CD4-positive, alpha-beta T cell treated with Interleukin-2 at 100 ng/mL for 4 hours (primary cell): ENCODE data around the gene CAMSAP3.

Source experiments
- DNase-seq: peaks from one replicate; pipeline ENCODE4 v3.0.0-alpha.2; 2020; ENCODE audit warnings: low spot score

Gene CAMSAP3

GRCh38 chr19:7578127-7578526 is 17.5 kb upstream of the CAMSAP3 start:
- no peak for DNase-seq

GRCh38 chr19:7579182-7579581 is 16.5 kb upstream of the CAMSAP3 start:
- DNase-seq: no peak

GRCh38 chr19:7582446-7582845 is 13.2 kb upstream of the CAMSAP3 start:
- no peak for DNase-seq

- no peak for DNase-seq
Measured at GRCh38 chr19:7589822-7590221, 5.8 kb upstream of the CAMSAP3 start.

DNA sequence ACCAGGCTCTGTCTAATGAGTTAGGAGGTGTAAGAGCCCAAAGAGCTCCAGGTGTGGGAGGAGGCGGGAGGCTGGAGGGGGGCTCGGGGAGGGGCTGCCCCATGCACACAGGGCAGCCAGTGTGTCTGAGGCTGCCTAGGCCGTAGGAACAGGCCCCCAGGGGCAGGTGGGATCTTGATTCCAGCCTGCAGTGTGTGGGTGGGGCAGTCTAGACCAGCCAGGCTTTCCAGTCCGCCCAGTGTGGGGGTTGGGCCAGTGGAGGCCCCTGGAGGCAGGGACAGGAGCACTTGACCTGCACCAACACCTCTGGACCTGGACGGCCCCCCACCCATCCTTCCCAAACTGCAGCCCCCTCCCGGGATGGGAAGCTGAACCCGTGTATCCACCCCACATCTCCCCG is 5.4 kb upstream of the CAMSAP3 start:
- no peak for DNase-seq

GRCh38 chr19:7596211-7596937 is 711 bp downstream of the CAMSAP3 start:
- DNase-seq: no peak

- DNase-seq: no peak
Measured at GRCh38 chr19:7597689-7598088, 2.0 kb downstream of the CAMSAP3 start.

- DNase-seq: no peak
Measured at GRCh38 chr19:7598180-7598579, 2.5 kb downstream of the CAMSAP3 start.

- DNase-seq: no peak
Measured at GRCh38 chr19:7600721-7601120, 5.1 kb downstream of the CAMSAP3 start.

GRCh38 chr19:7602240-7602934 is 6.7 kb downstream of the CAMSAP3 start:
- no peak for DNase-seq

- no peak for DNase-seq
Measured at GRCh38 chr19:7602935-7603497, 7.4 kb downstream of the CAMSAP3 start.

DNA sequence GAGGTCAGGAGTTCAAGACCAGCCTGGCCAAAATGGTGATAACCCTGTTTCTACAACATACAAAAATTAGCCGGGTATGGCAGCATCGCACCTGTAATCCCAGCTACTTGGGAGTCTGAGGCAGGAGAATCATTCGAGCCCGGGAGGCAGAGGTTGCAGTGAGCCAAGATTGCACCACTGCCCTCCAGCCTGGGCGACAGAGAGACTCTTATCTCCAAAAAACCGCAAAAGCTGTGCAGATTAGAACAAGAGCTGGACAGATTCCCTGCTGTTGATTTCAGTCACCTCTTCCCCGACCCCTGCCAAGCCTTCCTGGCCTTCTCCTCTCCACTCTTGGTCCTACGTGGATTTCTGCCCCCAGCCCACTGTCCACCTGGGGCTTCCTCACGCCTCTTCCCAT is 8.3 kb downstream of the CAMSAP3 start:
- DNase-seq: no peak

- no peak for DNase-seq
Measured at GRCh38 chr19:7605490-7606222, 10.0 kb downstream of the CAMSAP3 start.

DNA sequence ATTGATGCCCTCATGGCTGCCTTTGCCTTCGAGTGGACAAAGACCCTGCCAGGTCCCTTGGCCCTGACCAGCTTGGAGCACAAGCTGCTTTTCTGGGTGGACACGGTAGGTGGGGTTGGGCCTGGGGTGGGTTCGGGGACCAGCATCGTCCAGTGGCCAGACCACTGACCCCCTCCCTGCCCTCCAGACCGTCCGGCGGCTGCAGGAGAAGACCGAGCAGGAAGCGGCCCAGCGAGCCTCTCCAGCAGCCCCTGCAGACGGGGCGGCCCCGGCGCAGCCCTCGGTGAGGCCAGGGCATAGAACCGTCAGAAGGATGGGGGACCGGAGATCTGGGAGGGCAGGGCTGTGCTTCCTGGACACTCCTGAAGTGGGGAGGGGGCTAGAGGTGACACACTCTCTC is 10.6 kb downstream of the CAMSAP3 start:
- no peak for DNase-seq

DNA sequence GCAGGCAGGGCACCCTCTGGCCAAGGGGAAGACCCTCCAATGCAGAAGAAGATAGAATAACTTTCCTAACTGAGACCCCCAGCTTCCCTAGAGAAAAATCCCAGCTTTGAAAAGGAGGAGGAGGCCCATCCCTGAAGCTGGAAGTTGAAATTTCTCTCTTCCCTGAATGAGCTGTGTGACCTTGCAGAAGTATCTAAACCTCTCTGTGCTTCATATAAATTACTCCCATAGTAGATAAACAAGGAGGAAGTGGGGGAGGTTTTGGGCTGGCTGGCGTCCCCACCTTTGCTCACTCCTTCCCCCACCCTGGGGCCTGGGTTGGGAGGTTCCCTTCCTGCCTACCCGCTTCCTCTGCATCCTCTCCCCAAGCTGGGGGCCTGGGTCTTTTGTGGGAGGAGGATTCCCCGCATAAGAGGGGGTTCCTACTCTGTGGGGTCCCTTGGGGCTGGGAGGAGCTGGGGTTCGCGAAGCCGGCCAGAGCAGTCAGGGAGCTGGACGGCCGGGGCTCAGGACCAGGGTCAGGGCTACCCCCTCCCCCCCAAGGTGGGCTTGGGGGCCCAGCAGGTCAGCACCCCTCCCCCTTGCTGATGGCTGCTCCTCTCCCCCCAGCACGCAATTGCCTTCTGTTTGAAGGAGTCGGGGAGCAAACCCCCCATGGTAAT is 11.7 kb downstream of the CAMSAP3 start:
- no peak for DNase-seq

- no peak for DNase-seq
Measured at GRCh38 chr19:7607874-7608560, 12.4 kb downstream of the CAMSAP3 start.

DNA sequence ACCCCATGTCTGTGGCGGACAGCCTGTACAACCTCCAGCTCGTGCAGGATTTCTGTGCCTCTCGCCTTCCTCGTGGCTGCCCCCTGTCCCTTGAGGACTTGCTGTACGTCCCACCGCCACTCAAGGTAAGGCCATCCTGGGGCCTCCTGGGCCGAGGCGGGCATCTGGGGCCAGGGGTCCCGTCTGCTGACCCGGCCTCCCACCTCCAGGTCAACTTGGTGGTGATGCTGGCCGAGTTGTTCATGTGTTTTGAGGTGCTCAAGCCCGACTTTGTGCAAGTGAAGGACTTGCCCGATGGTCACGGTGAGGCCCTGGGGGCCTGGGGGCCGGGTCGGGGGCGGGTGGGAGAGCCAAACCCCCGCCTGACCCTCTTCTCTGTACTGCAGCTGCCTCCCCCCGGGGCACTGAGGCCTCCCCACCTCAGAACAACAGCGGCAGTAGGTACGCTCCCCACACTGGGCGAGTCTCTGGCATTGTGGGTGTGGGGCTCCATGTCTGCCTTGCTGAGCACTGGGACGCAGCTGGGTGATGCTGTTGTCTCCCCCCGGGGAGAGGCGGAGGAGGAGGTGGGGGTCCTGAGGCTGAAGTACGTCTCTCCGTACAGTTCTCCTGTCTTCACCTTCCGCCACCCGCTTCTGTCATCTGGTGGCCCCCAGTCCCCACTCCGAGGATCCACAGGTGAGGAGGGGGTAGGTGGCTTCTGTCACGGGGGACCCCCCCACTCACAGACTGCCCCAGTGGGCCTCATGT is 15.0 kb downstream of the CAMSAP3 start:
- no peak for DNase-seq

DNA sequence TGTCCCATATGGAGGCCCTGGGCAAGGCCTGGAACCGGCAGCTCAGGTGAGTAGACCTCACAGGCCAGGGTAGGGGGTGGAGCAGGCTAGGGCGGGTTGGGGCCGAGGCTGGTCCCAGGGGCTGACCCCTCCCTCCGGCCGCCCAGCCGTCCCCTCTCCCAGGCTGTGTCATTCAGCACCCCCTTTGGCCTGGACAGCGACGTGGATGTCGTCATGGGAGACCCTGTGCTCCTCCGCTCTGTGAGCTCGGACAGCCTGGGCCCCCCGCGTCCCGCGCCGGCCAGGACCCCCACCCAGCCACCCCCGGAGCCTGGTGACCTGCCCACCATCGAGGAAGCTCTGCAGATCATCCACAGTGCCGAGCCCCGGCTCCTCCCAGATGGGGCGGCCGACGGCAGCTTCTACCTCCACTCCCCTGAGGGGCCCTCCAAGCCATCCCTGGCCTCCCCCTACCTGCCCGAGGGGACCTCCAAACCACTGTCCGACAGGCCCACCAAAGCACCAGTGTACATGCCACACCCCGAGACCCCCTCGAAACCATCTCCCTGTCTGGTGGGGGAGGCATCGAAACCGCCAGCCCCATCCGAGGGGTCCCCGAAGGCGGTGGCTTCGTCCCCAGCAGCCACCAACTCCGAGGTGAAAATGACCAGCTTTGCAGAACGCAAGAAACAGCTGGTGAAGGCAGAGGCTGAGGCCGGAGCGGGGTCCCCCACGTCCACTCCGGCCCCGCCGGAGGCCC is 16.0 kb downstream of the CAMSAP3 start:
- no peak for DNase-seq

DNA sequence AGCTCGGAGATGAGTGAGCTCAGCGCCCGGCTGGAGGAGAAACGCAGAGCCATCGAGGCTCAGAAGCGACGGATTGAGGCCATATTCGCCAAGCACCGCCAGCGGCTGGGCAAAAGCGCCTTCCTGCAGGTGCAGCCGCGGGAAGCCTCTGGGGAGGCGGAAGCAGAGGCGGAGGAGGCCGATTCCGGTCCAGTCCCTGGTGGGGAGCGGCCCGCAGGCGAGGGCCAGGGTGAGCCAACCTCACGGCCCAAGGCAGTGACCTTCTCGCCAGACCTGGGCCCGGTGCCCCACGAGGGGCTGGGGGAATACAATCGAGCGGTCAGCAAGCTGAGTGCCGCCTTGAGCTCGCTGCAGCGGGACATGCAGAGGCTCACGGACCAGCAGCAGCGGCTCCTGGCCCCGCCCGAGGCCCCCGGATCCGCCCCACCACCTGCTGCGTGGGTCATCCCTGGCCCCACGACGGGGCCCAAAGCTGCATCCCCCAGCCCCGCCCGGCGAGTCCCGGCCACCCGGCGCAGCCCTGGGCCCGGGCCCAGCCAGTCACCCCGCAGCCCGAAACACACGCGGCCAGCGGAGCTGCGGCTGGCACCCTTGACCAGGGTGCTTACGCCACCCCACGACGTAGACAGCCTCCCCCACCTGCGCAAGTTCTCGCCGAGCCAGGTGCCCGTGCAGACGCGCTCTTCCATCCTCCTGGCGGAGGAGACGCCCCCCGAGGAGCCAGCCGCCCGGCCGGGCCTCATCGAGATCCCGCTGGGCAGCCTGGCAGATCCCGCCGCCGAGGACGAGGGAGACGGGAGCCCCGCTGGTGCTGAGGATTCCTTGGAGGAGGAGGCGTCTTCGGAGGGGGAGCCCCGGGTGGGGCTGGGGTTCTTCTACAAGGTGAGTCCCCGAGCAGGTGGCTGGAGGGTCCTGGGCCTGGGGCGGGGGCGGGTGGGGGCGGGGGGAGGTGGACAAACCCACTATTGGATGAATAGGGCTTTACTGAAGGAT is 16.9 kb downstream of the CAMSAP3 start:
- no peak for DNase-seq
